Endothelial cell of umbilical vein (primary cell): ENCODE results near the gene F3. TPM values are rescaled to one million over a fixed set of nuclear protein-coding genes. Genes with fewer than 3 reads are reported as not detected.

Experiments used
- BruUV-seq: library from RNA; stranded (reverse); fragments of 400-500 nt; replicated peaks from 2 replicates; lab custom pipeline; 2021; lab: Mats Ljungman, UMichigan
- CTCF ChIA-PET: fragments of 300-600, 350-600 bp; sonication (Branson Sonifier 250); formaldehyde crosslinking; loops from one replicate; lab custom pipeline; 2021; ENCODE audit warnings: antibody characterized with exemption, inconsistent platforms; lab: Charles Lee
- POLR2A ChIA-PET: fragments of 300-600, 350-600 bp; sonication (Branson Sonifier 250); formaldehyde crosslinking; loops from one replicate; lab custom pipeline; 2021; ENCODE audit warnings: antibody characterized with exemption, inconsistent platforms; lab: Charles Lee
- DNase-seq: peaks from one replicate; pipeline ENCODE4 v3.0.0-alpha.2; 2011; ENCODE audit warnings: low read depth, low spot score
- FAIRE-seq: peaks from 2 replicates; lab custom pipeline; 2011; peaks lifted over from hg19 to GRCh38; lab: Jason Lieb, UNC
- H2AFZ ChIP-seq: 2 replicates; pipeline ENCODE4 v1.6.0; 2012; ENCODE audit warnings: low read depth, low read length, control low read depth, inconsistent platforms
- H3K27ac ChIP-seq: 2 replicates; pipeline ENCODE4 v1.5.1; 2011; ENCODE audit warnings: low read depth, mild to moderate bottlenecking, control low read depth, low read length, moderate library complexity; ENCODE audit not compliant: insufficient read depth
- H3K27me3 ChIP-seq, 2 experiments: 2 replicates each; pipeline versions ENCODE4 v1.6.0 to v1.6.1; 2011; ENCODE audit warnings: low read length in 2 of 2, mixed read lengths in 1 of 2; ENCODE audit not compliant: control insufficient read depth in 2 of 2, insufficient read depth in 2 of 2
- H3K36me3 ChIP-seq, 2 experiments: 2 replicates in 1 of 2; 3 replicates in 1 of 2; pipeline ENCODE4 v1.5.1; 2011; ENCODE audit warnings: low read length in 2 of 2, mild to moderate bottlenecking in 1 of 2, moderate library complexity in 1 of 2; ENCODE audit not compliant: control insufficient read depth in 2 of 2, insufficient read depth in 2 of 2; ENCODE audit errors: extremely low read depth in 1 of 2
- H3K4me1 ChIP-seq: 3 replicates; pipeline ENCODE4 v1.5.1; 2011; ENCODE audit warnings: mild to moderate bottlenecking, low read length; ENCODE audit not compliant: control insufficient read depth, insufficient read depth; ENCODE audit errors: extremely low read depth
- H3K4me2 ChIP-seq: 2 replicates; pipeline ENCODE4 v1.6.1; 2011; ENCODE audit warnings: low read length, control low read depth, mixed read lengths; ENCODE audit not compliant: insufficient read depth
- H3K4me3 ChIP-seq, 3 experiments: fragments of 200-600 bp in 1 of 3; sonication (generic), shearing (Covaris generic) in 1 of 3; replicated peaks in 1 of 3; 2 replicates each; pipeline ENCODE4 v1.5.1; 2011 to 2016; ENCODE audit warnings: control low read depth in 3 of 3, low read length in 3 of 3, mild to moderate bottlenecking in 2 of 3, inconsistent platforms in 1 of 3, low read depth in 1 of 3, moderate library complexity in 1 of 3; ENCODE audit not compliant: insufficient read depth in 1 of 3
- H3K79me2 ChIP-seq: 2 replicates; pipeline ENCODE4 v1.6.0; 2012; ENCODE audit warnings: low read length, inconsistent platforms; ENCODE audit not compliant: control insufficient read depth, insufficient read depth
- H3K9ac ChIP-seq: replicated peaks from 2 replicates; pipeline ENCODE3; 2011; ENCODE audit warnings: low read length, control low read depth; ENCODE audit not compliant: insufficient read depth; ENCODE audit errors: extremely low read depth
- H3K9me1 ChIP-seq: replicated peaks from 3 replicates; pipeline ENCODE4 v1.6.0; 2011; ENCODE audit warnings: mild to moderate bottlenecking, low read length; ENCODE audit not compliant: control insufficient read depth, insufficient read depth; ENCODE audit errors: extremely low read depth
- H3K9me3 ChIP-seq: replicated peaks from 2 replicates; pipeline ENCODE4 v1.5.1; 2012; ENCODE audit warnings: low read length, inconsistent platforms; ENCODE audit not compliant: control insufficient read depth, insufficient read depth
- H4K20me1 ChIP-seq: replicated peaks from 2 replicates; pipeline ENCODE3; 2011; ENCODE audit warnings: mild to moderate bottlenecking, low read length; ENCODE audit not compliant: control insufficient read depth, insufficient read depth; ENCODE audit errors: extremely low read depth
- CTCF ChIP-seq, 2 donors: IDR thresholded peaks; 1 replicate in 1 of 2; 2 replicates in 1 of 2; pipeline ENCODE4 v1.5.1; 2011; ENCODE audit warnings: low read length in 2 of 2, mild to moderate bottlenecking in 2 of 2, moderate library complexity in 2 of 2, control low read depth in 1 of 2, inconsistent platforms in 1 of 2, low read depth in 1 of 2; ENCODE audit not compliant: insufficient read depth in 1 of 2; ENCODE audit errors: extremely low read depth in 1 of 2
- EZH2 ChIP-seq: IDR thresholded peaks from 2 replicates; pipeline ENCODE4 v1.6.1; 2012; ENCODE audit warnings: borderline replicate concordance, low read depth, mild to moderate bottlenecking, moderate library complexity, low read length, inconsistent platforms; ENCODE audit not compliant: severe bottlenecking
- FOS ChIP-seq: IDR thresholded peaks from 2 replicates; pipeline ENCODE4 v1.6.1; 2011; ENCODE audit warnings: mild to moderate bottlenecking, low read length, moderate library complexity, borderline replicate concordance; ENCODE audit not compliant: insufficient read depth
- GATA2 ChIP-seq: IDR thresholded peaks from 2 replicates; pipeline ENCODE4 v1.7.0; 2011; ENCODE audit warnings: low read depth, mild to moderate bottlenecking, moderate library complexity, mixed read lengths, low read length; ENCODE audit not compliant: insufficient read length, insufficient read depth
- JUN ChIP-seq: IDR thresholded peaks from 2 replicates; pipeline ENCODE4 v1.6.1; 2011; ENCODE audit warnings: borderline replicate concordance, low read depth; ENCODE audit not compliant: insufficient read length, insufficient read depth
- MAX ChIP-seq: IDR thresholded peaks from 2 replicates; pipeline ENCODE4 v1.6.1; 2011; ENCODE audit not compliant: insufficient read depth, insufficient read length
- MYC ChIP-seq: IDR thresholded peaks from one replicate; pipeline ENCODE4 v1.6.1; 2011; ENCODE audit warnings: mild to moderate bottlenecking, low read depth, low read length
- POLR2A ChIP-seq: IDR thresholded peaks from 2 replicates; pipeline ENCODE4 v1.6.1; 2012; ENCODE audit warnings: low read depth, mild to moderate bottlenecking, control low read depth, low read length
- POLR2AphosphoS5 ChIP-seq: IDR thresholded peaks from 2 replicates; pipeline ENCODE4 v1.6.1; 2012; ENCODE audit warnings: low read depth, mild to moderate bottlenecking, control low read depth, low read length, moderate library complexity; ENCODE audit not compliant: insufficient read depth
- dilution Hi-C: fragments of 300-500 bp; cut with MboI; formaldehyde crosslinking; loops from one replicate; pipeline ENCODE4 v1.15.0; 2019; ENCODE audit warnings: low sequenced_read_pairs; ENCODE audit not compliant: extremely low pct_ligation_motif_present
- intact Hi-C: fragments of 100-400 bp; cut with micrococcal nuclease; formaldehyde crosslinking; loops from one replicate; pipeline ENCODE4 v1.10.0; 2022
- polyA plus RNA-seq, 4 experiments: library from polyadenylated mRNA; depleted of rRNA in 3 of 4; stranded (reverse) in 3 of 4; unstranded in 1 of 4; fragments of >200 nt; gene quantifications; 2 replicates each; pipeline versions ENCODE4 v1.2.1 to v1.2.3, GENCODE V29; 2011 to 2012; ENCODE audit warnings: missing spikeins in 1 of 4
- total RNA-seq: library from RNA; stranded (reverse); gene quantifications from 2 replicates; pipeline ENCODE4 v1.2.3, GENCODE V29; 2021

Gene F3
- total and polyA plus RNA-seq, 2 donors (not counting 3 experiments of a cell fraction or from before 2014, with no cell fraction given), result 1.2 to 2.3 TPM

- no peaks in the 10 kb centered on the region for H3K79me2 ChIP-seq
- H3K4me1 ChIP-seq, result no peaks in the 10 kb centered on the region
- TF ChIP-seq POLR2AphosphoS5, result no peak
- no peak for TF ChIP-seq POLR2A
- no peak for TF ChIP-seq MAX
- no peak for TF ChIP-seq GATA2
- TF ChIP-seq FOS, result no peak
- TF ChIP-seq EZH2, result no peak
- no peak for FAIRE-seq
- H3K9ac ChIP-seq, result no peak overlapping the region
- H3K4me3 ChIP-seq, result no peak overlapping the region
- ChIA-PET CTCF (interaction anchor here (1.1 kb wide), 1 partner anchor 13 kb away, joined by 3 read pairs; the partner anchor contains the start of gene F3), POLR2A (no interaction called here)
- no peaks in the 10 kb centered on the region for H3K9me3 ChIP-seq
- no peak overlapping the region for H3K4me2 ChIP-seq
- H3K27ac ChIP-seq, result no peak overlapping the region
- dilution Hi-C loops (no loop called here), intact Hi-C loops (no loop called here)
- H2AFZ ChIP-seq, result no peak overlapping the region
- BruUV-seq, result no TSS peak
- no peak for DNase-seq
- no peaks in the 10 kb centered on the region for H3K9me1 ChIP-seq
- peaks cover 0 to 1% of the 10 kb centered on the region in 2 experiments for H3K27me3 ChIP-seq
- no peaks in the 10 kb centered on the region for H4K20me1 ChIP-seq
- H3K36me3 ChIP-seq, result no peaks in the 10 kb centered on the region
Observed at GRCh38 chr1:94554580-94554979, 13.0 kb upstream of the F3 start.

GRCh38 chr1:94553931-94554330 lies 12.4 kb upstream of the F3 start:
- Histone ChIP-seq H3K9me3 (no peaks in the 10 kb centered on the region), H2AFZ (no peak overlapping the region), H3K9ac (no peak overlapping the region), H3K9me1 (no peaks in the 10 kb centered on the region), H3K36me3 (no peaks in the 10 kb centered on the region), H3K27ac (no peak overlapping the region), H3K27me3 (peaks cover 0 to 1% of the 10 kb centered on the region in 2 experiments), H3K4me2 (no peak overlapping the region), H4K20me1 (no peaks in the 10 kb centered on the region), H3K79me2 (no peaks in the 10 kb centered on the region), H3K4me1 (no peaks in the 10 kb centered on the region), H3K4me3 (no peak overlapping the region)
- no TSS peak for BruUV-seq
- FAIRE-seq, result no peak
- dilution Hi-C loops (no loop called here), intact Hi-C loops (no loop called here)
- CTCF ChIA-PET, result no interaction called here
- POLR2A ChIA-PET, result no interaction called here
- DNase-seq, result no peak
- TF ChIP-seq JUN, result no peak
- no peak for TF ChIP-seq CTCF (IDR thresholded peaks at IDR 0.05; ENCODE audit: extremely low read depth in 1 of 2, insufficient read depth in 1 of 2, low read depth in 1 of 2, low read length in 2 of 2)
- TF ChIP-seq POLR2A, result no peak
- TF ChIP-seq MAX, result no peak
- TF ChIP-seq EZH2, result no peak
- no peak for TF ChIP-seq FOS
- no peak for TF ChIP-seq GATA2
- no peak for TF ChIP-seq POLR2AphosphoS5
- no peak for TF ChIP-seq MYC
